ENCODE data around the gene POLR2E. TPM values are rescaled to one million over a fixed set of nuclear protein-coding genes. Genes with fewer than 3 reads are reported as not detected.

The POLR2E gene
- total and polyA plus RNA-seq, 2 of the 13 experiments (the other 11 are each of a cell fraction or from before 2014, with no cell fraction given) = 140 to 272 TPM

DNA sequence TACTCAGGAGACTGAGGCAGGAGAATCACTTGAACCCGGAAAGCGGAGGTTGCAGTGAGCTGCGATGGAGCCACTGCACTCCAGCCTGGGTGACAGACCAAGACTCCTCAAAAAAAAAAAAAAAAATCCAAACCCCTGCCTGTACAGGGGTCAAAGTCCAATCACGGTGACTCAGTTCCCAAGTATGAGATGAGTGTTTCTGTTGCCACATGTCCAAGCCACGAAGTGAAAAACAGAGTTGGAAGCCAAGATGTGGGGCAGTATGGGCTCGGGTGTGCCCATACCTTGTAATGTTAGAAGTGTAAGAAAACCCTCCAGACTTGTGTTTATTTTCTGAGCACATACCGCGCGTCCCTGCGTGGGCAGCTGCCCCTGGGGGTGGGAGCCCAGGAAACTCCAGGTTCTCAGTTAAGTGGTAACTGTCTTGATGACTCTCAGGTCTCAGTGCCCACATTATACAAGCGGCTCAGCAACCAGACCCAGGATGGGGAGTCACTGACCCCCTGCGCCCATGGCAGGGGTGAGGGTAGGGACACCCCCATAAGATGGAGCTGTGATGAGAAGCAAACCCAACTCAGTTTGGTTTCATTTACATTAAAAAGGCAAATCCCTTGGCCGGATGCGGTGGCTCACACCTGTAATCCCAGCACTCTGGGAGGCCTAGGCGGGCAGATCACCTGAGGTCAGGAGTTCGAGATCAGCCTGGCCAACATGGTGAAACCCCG lies 7.4 kb upstream of the POLR2E start (continued):
- TF ChIP-seq, protein P1, sequence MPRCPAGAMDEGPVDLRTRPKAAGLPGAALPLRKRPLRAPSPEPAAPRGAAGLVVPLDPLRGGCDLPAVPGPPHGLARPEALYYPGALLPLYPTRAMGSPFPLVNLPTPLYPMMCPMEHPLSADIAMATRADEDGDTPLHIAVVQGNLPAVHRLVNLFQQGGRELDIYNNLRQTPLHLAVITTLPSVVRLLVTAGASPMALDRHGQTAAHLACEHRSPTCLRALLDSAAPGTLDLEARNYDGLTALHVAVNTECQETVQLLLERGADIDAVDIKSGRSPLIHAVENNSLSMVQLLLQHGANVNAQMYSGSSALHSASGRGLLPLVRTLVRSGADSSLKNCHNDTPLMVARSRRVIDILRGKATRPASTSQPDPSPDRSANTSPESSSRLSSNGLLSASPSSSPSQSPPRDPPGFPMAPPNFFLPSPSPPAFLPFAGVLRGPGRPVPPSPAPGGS (CRISPR knock-in tag; IDR thresholded peaks at IDR 0.05) = no peak
- TF ChIP-seq ISX (CRISPR knock-in tag; conservative IDR thresholded peaks at IDR 0.05) (no peak), POLR2A (IDR thresholded peaks at IDR 0.05; ENCODE audit: insufficient read depth in 1 of 2, low read depth in 2 of 2, low read length in 2 of 2) (peak; percentile 41 to 47; a peak in 3 of 4 replicates), ZNF251 (CRISPR knock-in tag; IDR thresholded peaks at IDR 0.05) (no peak), HNRNPUL1 (IDR thresholded peaks at IDR 0.05; ENCODE audit: low read depth, low read length) (no peak), TCF7L2 (IDR thresholded peaks at IDR 0.05; ENCODE audit: low read depth, low read length) (no peak), TEAD3 (CRISPR knock-in tag; optimal IDR thresholded peaks at IDR 0.05; ENCODE audit: borderline replicate concordance) (peak; percentile 96), MEIS1 (CRISPR knock-in tag; IDR thresholded peaks at IDR 0.05; ENCODE audit: borderline replicate concordance) (no peak), ATF1 (CRISPR knock-in tag; IDR thresholded peaks at IDR 0.05) (0 out of 2 replicates have a peak, but pooled peaks have one; percentile 35), ZNF577 (CRISPR knock-in tag; IDR thresholded peaks at IDR 0.05; ENCODE audit: borderline replicate concordance, low read depth) (no peak), TAF15 (IDR thresholded peaks at IDR 0.05; ENCODE audit: low read depth, low read length, poor library complexity, severe bottlenecking) (no peak), ZNF224 (CRISPR knock-in tag; IDR thresholded peaks at IDR 0.05) (0 out of 2 replicates have a peak, but pooled peaks have one; percentile 1), ZNF7 (CRISPR knock-in tag; IDR thresholded peaks at IDR 0.05) (no peak), ZMYM2 (CRISPR knock-in tag; IDR thresholded peaks at IDR 0.05) (no peak), ZMYM4 (CRISPR knock-in tag; IDR thresholded peaks at IDR 0.05) (no peak), SMAD9 (CRISPR knock-in tag; IDR thresholded peaks at IDR 0.05) (0 out of 2 replicates have a peak, but pooled peaks have one; percentile 49)
- TF ChIP-seq, protein P2, sequence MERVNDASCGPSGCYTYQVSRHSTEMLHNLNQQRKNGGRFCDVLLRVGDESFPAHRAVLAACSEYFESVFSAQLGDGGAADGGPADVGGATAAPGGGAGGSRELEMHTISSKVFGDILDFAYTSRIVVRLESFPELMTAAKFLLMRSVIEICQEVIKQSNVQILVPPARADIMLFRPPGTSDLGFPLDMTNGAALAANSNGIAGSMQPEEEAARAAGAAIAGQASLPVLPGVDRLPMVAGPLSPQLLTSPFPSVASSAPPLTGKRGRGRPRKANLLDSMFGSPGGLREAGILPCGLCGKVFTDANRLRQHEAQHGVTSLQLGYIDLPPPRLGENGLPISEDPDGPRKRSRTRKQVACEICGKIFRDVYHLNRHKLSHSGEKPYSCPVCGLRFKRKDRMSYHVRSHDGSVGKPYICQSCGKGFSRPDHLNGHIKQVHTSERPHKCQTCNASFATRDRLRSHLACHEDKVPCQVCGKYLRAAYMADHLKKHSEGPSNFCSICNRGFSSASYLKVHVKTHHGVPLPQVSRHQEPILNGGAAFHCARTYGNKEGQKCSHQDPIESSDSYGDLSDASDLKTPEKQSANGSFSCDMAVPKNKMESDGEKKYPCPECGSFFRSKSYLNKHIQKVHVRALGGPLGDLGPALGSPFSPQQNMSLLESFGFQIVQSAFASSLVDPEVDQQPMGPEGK (CRISPR knock-in tag; IDR thresholded peaks at IDR 0.05) = no peak
- TF ChIP-seq, protein P3, sequence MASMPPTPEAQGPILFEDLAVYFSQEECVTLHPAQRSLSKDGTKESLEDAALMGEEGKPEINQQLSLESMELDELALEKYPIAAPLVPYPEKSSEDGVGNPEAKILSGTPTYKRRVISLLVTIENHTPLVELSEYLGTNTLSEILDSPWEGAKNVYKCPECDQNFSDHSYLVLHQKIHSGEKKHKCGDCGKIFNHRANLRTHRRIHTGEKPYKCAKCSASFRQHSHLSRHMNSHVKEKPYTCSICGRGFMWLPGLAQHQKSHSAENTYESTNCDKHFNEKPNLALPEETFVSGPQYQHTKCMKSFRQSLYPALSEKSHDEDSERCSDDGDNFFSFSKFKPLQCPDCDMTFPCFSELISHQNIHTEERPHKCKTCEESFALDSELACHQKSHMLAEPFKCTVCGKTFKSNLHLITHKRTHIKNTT (CRISPR knock-in tag; IDR thresholded peaks at IDR 0.05) = no peak
- TF ChIP-seq, protein P4, sequence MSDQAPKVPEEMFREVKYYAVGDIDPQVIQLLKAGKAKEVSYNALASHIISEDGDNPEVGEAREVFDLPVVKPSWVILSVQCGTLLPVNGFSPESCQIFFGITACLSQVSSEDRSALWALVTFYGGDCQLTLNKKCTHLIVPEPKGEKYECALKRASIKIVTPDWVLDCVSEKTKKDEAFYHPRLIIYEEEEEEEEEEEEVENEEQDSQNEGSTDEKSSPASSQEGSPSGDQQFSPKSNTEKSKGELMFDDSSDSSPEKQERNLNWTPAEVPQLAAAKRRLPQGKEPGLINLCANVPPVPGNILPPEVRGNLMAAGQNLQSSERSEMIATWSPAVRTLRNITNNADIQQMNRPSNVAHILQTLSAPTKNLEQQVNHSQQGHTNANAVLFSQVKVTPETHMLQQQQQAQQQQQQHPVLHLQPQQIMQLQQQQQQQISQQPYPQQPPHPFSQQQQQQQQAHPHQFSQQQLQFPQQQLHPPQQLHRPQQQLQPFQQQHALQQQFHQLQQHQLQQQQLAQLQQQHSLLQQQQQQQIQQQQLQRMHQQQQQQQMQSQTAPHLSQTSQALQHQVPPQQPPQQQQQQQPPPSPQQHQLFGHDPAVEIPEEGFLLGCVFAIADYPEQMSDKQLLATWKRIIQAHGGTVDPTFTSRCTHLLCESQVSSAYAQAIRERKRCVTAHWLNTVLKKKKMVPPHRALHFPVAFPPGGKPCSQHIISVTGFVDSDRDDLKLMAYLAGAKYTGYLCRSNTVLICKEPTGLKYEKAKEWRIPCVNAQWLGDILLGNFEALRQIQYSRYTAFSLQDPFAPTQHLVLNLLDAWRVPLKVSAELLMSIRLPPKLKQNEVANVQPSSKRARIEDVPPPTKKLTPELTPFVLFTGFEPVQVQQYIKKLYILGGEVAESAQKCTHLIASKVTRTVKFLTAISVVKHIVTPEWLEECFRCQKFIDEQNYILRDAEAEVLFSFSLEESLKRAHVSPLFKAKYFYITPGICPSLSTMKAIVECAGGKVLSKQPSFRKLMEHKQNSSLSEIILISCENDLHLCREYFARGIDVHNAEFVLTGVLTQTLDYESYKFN (CRISPR knock-in tag; conservative IDR thresholded peaks at IDR 0.05) = 0 out of 2 replicates have a peak, but pooled peaks have one; percentile 19
- TF ChIP-seq, protein P5, sequence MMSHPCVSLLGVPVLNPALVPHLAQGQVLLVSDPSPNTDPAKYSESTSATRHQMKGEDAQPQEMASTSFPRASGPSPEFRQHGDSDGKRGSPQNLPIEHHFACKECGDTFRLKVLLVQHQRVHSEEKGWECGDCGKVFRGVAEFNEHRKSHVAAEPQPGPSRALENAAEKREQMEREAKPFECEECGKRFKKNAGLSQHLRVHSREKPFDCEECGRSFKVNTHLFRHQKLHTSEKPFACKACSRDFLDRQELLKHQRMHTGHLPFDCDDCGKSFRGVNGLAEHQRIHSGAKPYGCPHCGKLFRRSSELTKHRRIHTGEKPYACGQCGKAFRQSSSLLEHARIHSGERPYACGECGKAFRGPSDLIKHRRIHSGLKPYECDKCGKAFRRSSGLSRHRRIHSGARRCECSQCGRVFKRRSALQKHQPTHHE (CRISPR knock-in tag; IDR thresholded peaks at IDR 0.05; ENCODE audit: borderline replicate concordance) = no peak
